Measurements from ENCODE around the gene ITGB6. TPM values are rescaled to one million over a fixed set of nuclear protein-coding genes. Genes with fewer than 3 reads are reported as not detected.
A peak's percentile ranks its signal among the peaks of the same experiment; 100 is the strongest.

The ITGB6 gene
- total RNA-seq, 1 donor from 2014 or later: not detected

GRCh38 chr2:160141419-160141818 is 58.7 kb downstream of the ITGB6 start:
- no peaks in the 10 kb centered on the region for H3K36me3 ChIP-seq
- DNase-seq (ENCODE audit: low spot score in 2 of 2): no peak
- H3K27ac ChIP-seq: peak overlapping the region in 1 of 2 donors; percentile 20
- H3K4me3 ChIP-seq: no peak overlapping the region
- TF ChIP-seq CTCF (IDR thresholded peaks at IDR 0.05): no peak
- no peaks in the 10 kb centered on the region for H3K27me3 ChIP-seq
- intact Hi-C loops (cut with DNase I): no loop called here
- no peaks in the 10 kb centered on the region for H3K4me1 ChIP-seq
- H3K9me3 ChIP-seq: no peaks in the 10 kb centered on the region

- Histone ChIP-seq H3K27ac (peak overlapping the region in 1 of 2 donors; percentile 20), H3K9me3 (no peaks in the 10 kb centered on the region), H3K27me3 (no peaks in the 10 kb centered on the region), H3K36me3 (no peaks in the 10 kb centered on the region), H3K4me3 (no peak overlapping the region), H3K4me1 (no peaks in the 10 kb centered on the region)
- TF ChIP-seq CTCF (IDR thresholded peaks at IDR 0.05): no peak
- DNase-seq (ENCODE audit: low spot score in 2 of 2): no peak
- intact Hi-C loops (cut with DNase I): no loop called here
These were observed 59.6 kb downstream of the ITGB6 start for GRCh38 chr2:160140471-160140870.

- TF ChIP-seq CTCF (IDR thresholded peaks at IDR 0.05): no peak
- H3K27me3 ChIP-seq: no peaks in the 10 kb centered on the region
- H3K4me1 ChIP-seq: no peaks in the 10 kb centered on the region
- H3K27ac ChIP-seq: peak overlapping the region in 1 of 2 donors; percentile 20
- no peak for DNase-seq (ENCODE audit: low spot score in 2 of 2)
- H3K36me3 ChIP-seq: no peaks in the 10 kb centered on the region
- H3K9me3 ChIP-seq: no peaks in the 10 kb centered on the region
- intact Hi-C loops (cut with DNase I): no loop called here
- H3K4me3 ChIP-seq: no peak overlapping the region
These were observed 60.1 kb downstream of the ITGB6 start for GRCh38 chr2:160139991-160140390.

- Histone ChIP-seq H3K27ac (no peak overlapping the region), H3K27me3 (no peaks in the 10 kb centered on the region), H3K9me3 (no peaks in the 10 kb centered on the region), H3K36me3 (no peaks in the 10 kb centered on the region), H3K4me3 (no peak overlapping the region), H3K4me1 (no peaks in the 10 kb centered on the region)
- no peak for TF ChIP-seq CTCF (IDR thresholded peaks at IDR 0.05)
- intact Hi-C loops (cut with DNase I): no loop called here
- DNase-seq (ENCODE audit: low spot score in 2 of 2): no peak
These were observed 60.7 kb downstream of the ITGB6 start for GRCh38 chr2:160139350-160139749.

- no peaks in the 10 kb centered on the region for H3K27me3 ChIP-seq
- no peak overlapping the region for H3K4me3 ChIP-seq
- H3K4me1 ChIP-seq: no peaks in the 10 kb centered on the region
- TF ChIP-seq CTCF (IDR thresholded peaks at IDR 0.05): no peak
- intact Hi-C loops (cut with DNase I): no loop called here
- no peaks in the 10 kb centered on the region for H3K36me3 ChIP-seq
- H3K27ac ChIP-seq: no peak overlapping the region
- DNase-seq (ENCODE audit: low spot score in 2 of 2): no peak
- no peaks in the 10 kb centered on the region for H3K9me3 ChIP-seq
These were observed 61.7 kb downstream of the ITGB6 start for GRCh38 chr2:160138406-160138805.

GRCh38 chr2:160137464-160137863 is 62.6 kb downstream of the ITGB6 start:
- TF ChIP-seq CTCF (IDR thresholded peaks at IDR 0.05): no peak
- Histone ChIP-seq H3K36me3 (no peaks in the 10 kb centered on the region), H3K27me3 (no peaks in the 10 kb centered on the region), H3K4me1 (no peaks in the 10 kb centered on the region), H3K9me3 (no peaks in the 10 kb centered on the region), H3K4me3 (no peak overlapping the region), H3K27ac (no peak overlapping the region)
- DNase-seq (ENCODE audit: low spot score in 2 of 2): no peak
- intact Hi-C loops (cut with DNase I): no loop called here
